Mesodermal cell (in vitro differentiated cells): ENCODE measurements around the gene CLSTN3.

Experiments used
- H3K27ac ChIP-seq: 2 replicates; pipeline ENCODE4 v1.7.0; 2013; ENCODE audit warnings: mild to moderate bottlenecking, low read depth, low read length, moderate library complexity; ENCODE audit not compliant: severe bottlenecking
- H3K36me3 ChIP-seq: 2 replicates; pipeline ENCODE4 v1.7.1; 2013; ENCODE audit warnings: mild to moderate bottlenecking, low read length, moderate library complexity; ENCODE audit not compliant: control insufficient read depth, insufficient read depth
- H3K4me1 ChIP-seq: one replicate; pipeline ENCODE4 v1.7.1; 2013; ENCODE audit warnings: mild to moderate bottlenecking, low read length; ENCODE audit not compliant: insufficient read depth, control insufficient read depth, poor library complexity, severe bottlenecking
- H3K4me3 ChIP-seq: 2 replicates; pipeline ENCODE4 v1.7.0; 2013; ENCODE audit warnings: low read length, control low read depth, mild to moderate bottlenecking; ENCODE audit not compliant: insufficient read depth, poor library complexity, severe bottlenecking; ENCODE audit errors: extremely low read depth
- H3K9me3 ChIP-seq: 2 replicates; pipeline ENCODE4 v1.7.1; 2013; ENCODE audit warnings: mild to moderate bottlenecking, low read length, moderate library complexity; ENCODE audit not compliant: control insufficient read depth
- WGBS, 2 experiments: methylation state at CpG; one replicate each; pipeline ENCODE4 v1.1.5; 2013; ENCODE audit warnings: missing lambda C conversion rate in 2 of 2; ENCODE audit not compliant: insufficient coverage in 2 of 2; 5-methylcytosine and 5-hydroxymethylcytosine counted together

CLSTN3 gene

GRCh38 chr12:7142056-7142644 lies 12.0 kb downstream of the CLSTN3 start:
- Histone ChIP-seq H3K4me3 (no peak overlapping the region), H3K9me3 (no peaks in the 10 kb centered on the region), H3K27ac (no peak overlapping the region), H3K36me3 (peaks cover 3% of the 10 kb centered on the region), H3K4me1 (peaks cover 7% of the 10 kb centered on the region)
- WGBS, 2 experiments: 66 to 82% methylated on average over 4 of the region's 5 CpGs

GRCh38 chr12:7142809-7143465 lies 12.8 kb downstream of the CLSTN3 start:
- peaks cover 7% of the 10 kb centered on the region for H3K4me1 ChIP-seq
- 95% methylated on average over 17 of the region's 18 CpGs for WGBS, 2 experiments
- no peaks in the 10 kb centered on the region for H3K9me3 ChIP-seq
- no peaks in the 10 kb centered on the region for H3K36me3 ChIP-seq
- H3K27ac ChIP-seq: no peak overlapping the region
- no peak overlapping the region for H3K4me3 ChIP-seq

- 90 to 98% methylated on average over 6 to 7 of the region's 7 CpGs for WGBS, 2 experiments
Observed at GRCh38 chr12:7143564-7143963, 13.4 kb downstream of the CLSTN3 start.

GRCh38 chr12:7144414-7145120 lies 14.4 kb downstream of the CLSTN3 start:
- peaks cover 6% of the 10 kb centered on the region for H3K36me3 ChIP-seq
- H3K27ac ChIP-seq: no peak overlapping the region
- no peak overlapping the region for H3K4me3 ChIP-seq

More at GRCh38 chr12:7143564-7143963, 13.4 kb downstream of the CLSTN3 start:
- H3K36me3 ChIP-seq: no peaks in the 10 kb centered on the region
- no peak overlapping the region for H3K27ac ChIP-seq
- no peak overlapping the region for H3K4me3 ChIP-seq
- H3K9me3 ChIP-seq: no peaks in the 10 kb centered on the region
- H3K4me1 ChIP-seq: peaks cover 7% of the 10 kb centered on the region

GRCh38 chr12:7145671-7146070 lies 15.5 kb downstream of the CLSTN3 start:
- Histone ChIP-seq H3K27ac (no peak overlapping the region), H3K4me3 (no peak overlapping the region), H3K9me3 (no peaks in the 10 kb centered on the region), H3K36me3 (peaks cover 6% of the 10 kb centered on the region), H3K4me1 (peaks cover 7% of the 10 kb centered on the region)
- WGBS, 2 experiments: 78 to 83% methylated on average over 3 of the region's 4 CpGs

More at GRCh38 chr12:7144414-7145120, 14.4 kb downstream of the CLSTN3 start:
- Histone ChIP-seq H3K9me3 (no peaks in the 10 kb centered on the region), H3K4me1 (peaks cover 7% of the 10 kb centered on the region)
- WGBS, 2 experiments: 87 to 88% methylated on average over 5 to 6 of the region's 11 CpGs

GRCh38 chr12:7146228-7146627 lies 16.1 kb downstream of the CLSTN3 start:
- Histone ChIP-seq H3K36me3 (peaks cover 6% of the 10 kb centered on the region), H3K27ac (no peak overlapping the region), H3K4me3 (no peak overlapping the region), H3K9me3 (no peaks in the 10 kb centered on the region), H3K4me1 (peaks cover 7% of the 10 kb centered on the region)
- 88 to 92% methylated on average over 2 to 7 of the region's 7 CpGs for WGBS, 2 experiments

- peaks cover 6% of the 10 kb centered on the region for H3K36me3 ChIP-seq
- no peak overlapping the region for H3K4me3 ChIP-seq
- whole genome bisulfite sequencing, 2 experiments: 94 to 97% methylated on average over 6 to 7 of the region's 7 CpGs
- no peak overlapping the region for H3K27ac ChIP-seq
- H3K4me1 ChIP-seq: peaks cover 7% of the 10 kb centered on the region
- H3K9me3 ChIP-seq: no peaks in the 10 kb centered on the region
Observed at GRCh38 chr12:7146906-7147305, 16.7 kb downstream of the CLSTN3 start.

- Histone ChIP-seq H3K9me3 (no peaks in the 10 kb centered on the region), H3K4me3 (no peak overlapping the region), H3K4me1 (peaks cover 13% of the 10 kb centered on the region), H3K36me3 (peaks cover 6% of the 10 kb centered on the region), H3K27ac (no peak overlapping the region)
- 91 to 97% methylated on average over 6 to 8 of the region's 12 CpGs for WGBS, 2 experiments
Observed at GRCh38 chr12:7150356-7150755, 20.2 kb downstream of the CLSTN3 start.

- WGBS, 2 experiments: 88 to 100% methylated on average over 1 to 4 of the region's 6 CpGs
- peaks cover 6% of the 10 kb centered on the region for H3K36me3 ChIP-seq
Observed at GRCh38 chr12:7150841-7151240, 20.7 kb downstream of the CLSTN3 start.

GRCh38 chr12:7151532-7151931 lies 21.4 kb downstream of the CLSTN3 start:
- Histone ChIP-seq H3K4me3 (no peak overlapping the region), H3K4me1 (peaks cover 10% of the 10 kb centered on the region), H3K9me3 (no peaks in the 10 kb centered on the region), H3K27ac (no peak overlapping the region), H3K36me3 (peaks cover 6% of the 10 kb centered on the region)
- WGBS, 2 experiments: 100% methylated on average over 3 of the region's 6 CpGs; no CpG with 5 or more reads in 1 of the 2 experiments

More at GRCh38 chr12:7150841-7151240, 20.7 kb downstream of the CLSTN3 start:
- Histone ChIP-seq H3K9me3 (no peaks in the 10 kb centered on the region), H3K4me3 (no peak overlapping the region), H3K27ac (no peak overlapping the region), H3K4me1 (peaks cover 14% of the 10 kb centered on the region)
